MM.1S (cell line): ENCODE data around the gene SV2B.

ENCODE experiments used
- DNase-seq: peaks from one replicate; pipeline ENCODE4 v3.0.0-alpha.2; 2015
- H2AFZ ChIP-seq: fragments of 300-600 bp; sonication (generic); 2 replicates; pipeline ENCODE4 v1.6.0; 2016; ENCODE audit warnings: antibody characterized with exemption, low read length
- H3F3A ChIP-seq: fragments of 300-600 bp; sonication (generic); 2 replicates; pipeline ENCODE4 v1.6.1; 2016; ENCODE audit warnings: mild to moderate bottlenecking, antibody characterized with exemption, low read length, moderate library complexity, mixed read lengths; ENCODE audit not compliant: insufficient read depth
- H3K27ac ChIP-seq: fragments of 300-600 bp; sonication (generic); 2 replicates; pipeline ENCODE4 v1.5.1; 2016; ENCODE audit warnings: mild to moderate bottlenecking, low read length
- H3K27me3 ChIP-seq: fragments of 300-600 bp; sonication (generic); replicated peaks from 2 replicates; pipeline ENCODE4 v1.6.0; 2016; ENCODE audit warnings: low read length; ENCODE audit not compliant: insufficient read depth
- H3K36me3 ChIP-seq: fragments of 300-600 bp; sonication (generic); replicated peaks from 2 replicates; pipeline ENCODE4 v1.6.1; 2016; ENCODE audit warnings: mild to moderate bottlenecking, low read length, mixed read lengths; ENCODE audit not compliant: insufficient read depth
- H3K4me1 ChIP-seq: fragments of 300-600 bp; sonication (generic); 2 replicates; pipeline ENCODE4 v1.6.1; 2016; ENCODE audit warnings: low read length, mixed read lengths
- H3K4me2 ChIP-seq: fragments of 300-600 bp; sonication (generic); 2 replicates; pipeline ENCODE4 v1.6.0; 2016; ENCODE audit warnings: low read depth, low read length
- H3K4me3 ChIP-seq: fragments of 300-600 bp; sonication (generic); 2 replicates; pipeline ENCODE4 v1.5.1; 2016; ENCODE audit warnings: low read length, mixed read lengths
- H3K79me2 ChIP-seq: fragments of 300-600 bp; sonication (generic); 2 replicates; pipeline ENCODE4 v1.6.1; 2016; ENCODE audit warnings: mixed run types, low read length, mixed read lengths
- H3K9ac ChIP-seq: fragments of 300-600 bp; sonication (generic); 2 replicates; pipeline ENCODE4 v1.6.1; 2016; ENCODE audit warnings: low read length, mixed read lengths
- H3K9me2 ChIP-seq: fragments of 300-600 bp; sonication (generic); replicated peaks from 2 replicates; pipeline ENCODE4 v1.6.1; 2016; ENCODE audit warnings: mild to moderate bottlenecking, low read length, mixed read lengths; ENCODE audit not compliant: insufficient read depth
- H3K9me3 ChIP-seq: fragments of 300-600 bp; sonication (generic); replicated peaks from 2 replicates; pipeline ENCODE4 v1.6.1; 2016; ENCODE audit warnings: mild to moderate bottlenecking, low read length, mixed read lengths; ENCODE audit not compliant: insufficient read depth
- H4K20me1 ChIP-seq: fragments of 300-600 bp; sonication (generic); 2 replicates; pipeline ENCODE4 v1.6.1; 2016; ENCODE audit warnings: mild to moderate bottlenecking, low read length, moderate library complexity, mixed read lengths; ENCODE audit not compliant: insufficient read depth
- CTCF ChIP-seq: fragments of 300-600 bp; sonication (generic); IDR thresholded peaks from 2 replicates; pipeline ENCODE4 v1.5.1; 2016; ENCODE audit warnings: antibody characterized with exemption, low read length, mixed read lengths
- EZH2 ChIP-seq: fragments of 300-600 bp; sonication (generic); optimal IDR thresholded peaks from 2 replicates; pipeline ENCODE3; 2017; ENCODE audit warnings: low read depth, mild to moderate bottlenecking, antibody characterized with exemption, low read length, mixed read lengths
- EZH2phosphoT487 ChIP-seq: fragments of 300-600 bp; sonication (generic); IDR thresholded peaks from 2 replicates; pipeline ENCODE4 v1.6.1; 2018; ENCODE audit warnings: antibody characterized with exemption, low read length

SV2B gene

DNA sequence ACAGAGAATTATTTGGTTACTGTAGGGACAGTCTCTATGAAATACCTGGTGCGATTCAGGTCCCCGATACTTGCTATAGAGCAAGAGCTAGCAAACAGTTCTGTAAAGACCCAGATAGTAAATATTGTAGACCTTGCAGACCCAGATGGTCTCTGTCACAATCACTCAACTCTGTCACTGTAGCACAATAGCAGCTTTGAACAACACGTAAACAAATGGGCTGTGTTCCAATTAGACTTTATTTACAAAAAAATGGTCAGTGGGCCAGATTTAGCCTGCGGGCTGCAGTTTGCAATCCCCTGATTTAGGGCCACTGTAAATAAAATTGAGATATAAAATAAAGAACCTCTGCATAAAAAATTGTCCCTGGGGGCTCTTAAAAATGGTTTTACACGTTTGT is 127.7 kb downstream of the SV2B start:
- H3K4me1 ChIP-seq: peaks cover 5% of the 10 kb centered on the region; the same call in 1 of the 2 replicates
- H3K27me3 ChIP-seq: no peaks in the 10 kb centered on the region
- no peak overlapping the region for H3K4me3 ChIP-seq
- H3K36me3 ChIP-seq: no peaks in the 10 kb centered on the region
- no peaks in the 10 kb centered on the region for H3K79me2 ChIP-seq
- TF ChIP-seq CTCF (no peak), EZH2phosphoT487 (no peak), EZH2 (no peak)
- H4K20me1 ChIP-seq: no peaks in the 10 kb centered on the region
- H3K4me2 ChIP-seq: no peak overlapping the region
- no peaks in the 10 kb centered on the region for H3K9me2 ChIP-seq
- no peaks in the 10 kb centered on the region for H3F3A ChIP-seq
- H3K9me3 ChIP-seq: no peaks in the 10 kb centered on the region
- no peak overlapping the region for H2AFZ ChIP-seq
- no peak overlapping the region for H3K9ac ChIP-seq
- no peak overlapping the region for H3K27ac ChIP-seq
- DNase-seq: no peak

- Histone ChIP-seq H4K20me1 (no peaks in the 10 kb centered on the region), H3K4me2 (no peak overlapping the region), H3K4me1 (peaks cover 5% of the 10 kb centered on the region; the same call in 1 of the 2 replicates), H3K36me3 (no peaks in the 10 kb centered on the region), H3K27ac (no peak overlapping the region), H3F3A (no peaks in the 10 kb centered on the region), H3K9ac (no peak overlapping the region), H3K79me2 (no peaks in the 10 kb centered on the region), H3K9me3 (no peaks in the 10 kb centered on the region), H2AFZ (no peak overlapping the region), H3K27me3 (no peaks in the 10 kb centered on the region), H3K9me2 (no peaks in the 10 kb centered on the region), H3K4me3 (no peak overlapping the region)
- no peak for TF ChIP-seq CTCF
- TF ChIP-seq EZH2phosphoT487: no peak
- TF ChIP-seq EZH2: no peak
- no peak for DNase-seq
These were observed 128.3 kb downstream of the SV2B start for GRCh38 chr15:91228383-91228782.

GRCh38 chr15:91228890-91229289 is 128.8 kb downstream of the SV2B start:
- Histone ChIP-seq H4K20me1 (no peaks in the 10 kb centered on the region), H3K79me2 (no peaks in the 10 kb centered on the region), H3F3A (no peaks in the 10 kb centered on the region), H3K9ac (no peak overlapping the region), H3K4me3 (no peak overlapping the region), H3K9me2 (no peaks in the 10 kb centered on the region), H3K4me1 (peaks cover 3% of the 10 kb centered on the region; the same call in 1 of the 2 replicates), H3K27ac (no peak overlapping the region), H3K36me3 (no peaks in the 10 kb centered on the region), H3K27me3 (no peaks in the 10 kb centered on the region), H2AFZ (no peak overlapping the region), H3K9me3 (no peaks in the 10 kb centered on the region), H3K4me2 (no peak overlapping the region)
- TF ChIP-seq EZH2: no peak
- no peak for TF ChIP-seq CTCF
- TF ChIP-seq EZH2phosphoT487: no peak
- no peak for DNase-seq
